Inflammatory macrophage (primary cell): ENCODE results near the gene CENPK.
"Not testable (repeated sequence)": the region's sequence is repeated elsewhere in the genome, so short reads cannot be mapped to it uniquely, and the experiment has no call there.

Experiments used
- DNase-seq, 2 donors: peaks; one replicate each; pipeline ENCODE4 v3.0.0-alpha.2; 2020 to 2022
- total RNA-seq, 18 experiments: gene quantifications; one replicate each; lab custom pipeline; 2026; ENCODE audit warnings: mixed read lengths in 6 of 18, inconsistent platforms in 2 of 18; lab: John Stamatoyannopoulos, UW

The CENPK gene, protein sequence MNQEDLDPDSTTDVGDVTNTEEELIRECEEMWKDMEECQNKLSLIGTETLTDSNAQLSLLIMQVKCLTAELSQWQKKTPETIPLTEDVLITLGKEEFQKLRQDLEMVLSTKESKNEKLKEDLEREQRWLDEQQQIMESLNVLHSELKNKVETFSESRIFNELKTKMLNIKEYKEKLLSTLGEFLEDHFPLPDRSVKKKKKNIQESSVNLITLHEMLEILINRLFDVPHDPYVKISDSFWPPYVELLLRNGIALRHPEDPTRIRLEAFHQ
- 4.9 to 22.5 (median 10.7) reads per million in 18 experiments for total RNA-seq

DNA sequence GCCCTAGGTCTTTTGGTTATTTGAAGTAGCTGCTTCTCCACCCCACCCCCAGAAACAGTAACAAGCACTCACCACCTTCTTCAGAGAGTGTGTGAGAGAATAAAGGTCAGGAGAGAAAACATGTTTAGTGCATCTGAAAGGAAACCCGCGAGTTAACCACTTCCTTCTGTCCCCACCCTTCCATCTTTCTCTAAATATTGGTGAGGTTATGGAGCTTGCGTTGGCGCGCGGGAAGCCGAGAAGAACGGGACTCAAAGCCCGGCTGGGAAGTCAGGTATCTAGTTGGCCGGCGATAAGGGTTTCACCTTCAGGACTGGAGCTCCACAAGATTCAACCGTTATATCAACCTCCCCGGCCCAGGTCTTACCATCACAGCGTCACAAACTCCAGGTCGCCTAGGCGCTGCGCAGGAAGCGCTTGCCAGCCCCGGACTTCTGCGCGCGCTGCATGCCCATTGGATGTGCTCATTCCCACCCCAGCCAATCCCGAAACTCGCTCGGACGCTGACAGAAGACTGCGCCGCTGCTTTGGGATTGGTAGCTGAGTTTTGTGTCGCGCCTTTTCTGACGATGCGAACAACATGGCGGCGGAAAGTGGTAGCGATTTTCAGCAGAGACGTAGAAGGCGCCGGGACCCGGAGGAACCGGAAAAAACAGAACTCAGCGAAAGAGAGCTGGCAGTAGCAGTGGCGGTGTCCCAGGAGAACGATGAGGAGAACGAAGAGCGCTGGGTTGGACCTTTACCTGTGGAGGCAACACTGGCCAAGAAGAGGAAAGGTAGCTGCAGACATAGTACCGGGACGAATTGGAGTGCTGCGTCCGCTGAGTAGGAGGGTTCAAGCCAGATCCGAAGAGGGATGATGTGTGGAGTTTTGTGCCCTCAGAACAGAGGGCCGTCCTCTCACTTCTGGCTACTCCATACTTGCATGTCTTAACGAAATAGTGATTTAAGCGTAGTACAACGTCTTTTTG is at the start of gene CENPK, which contains the start of gene PPWD1:
CENPK (minus strand) TSS at position 438 of the 971 bp plus-strand sequence. CDS start 8,261 bp downstream, outside the sequence.
PPWD1 (plus strand) TSS at position 566 of the 971 bp plus-strand sequence; CDS start at position 581, 15 bp downstream.
- DNase-seq: peak; percentile 94 to 96

DNA sequence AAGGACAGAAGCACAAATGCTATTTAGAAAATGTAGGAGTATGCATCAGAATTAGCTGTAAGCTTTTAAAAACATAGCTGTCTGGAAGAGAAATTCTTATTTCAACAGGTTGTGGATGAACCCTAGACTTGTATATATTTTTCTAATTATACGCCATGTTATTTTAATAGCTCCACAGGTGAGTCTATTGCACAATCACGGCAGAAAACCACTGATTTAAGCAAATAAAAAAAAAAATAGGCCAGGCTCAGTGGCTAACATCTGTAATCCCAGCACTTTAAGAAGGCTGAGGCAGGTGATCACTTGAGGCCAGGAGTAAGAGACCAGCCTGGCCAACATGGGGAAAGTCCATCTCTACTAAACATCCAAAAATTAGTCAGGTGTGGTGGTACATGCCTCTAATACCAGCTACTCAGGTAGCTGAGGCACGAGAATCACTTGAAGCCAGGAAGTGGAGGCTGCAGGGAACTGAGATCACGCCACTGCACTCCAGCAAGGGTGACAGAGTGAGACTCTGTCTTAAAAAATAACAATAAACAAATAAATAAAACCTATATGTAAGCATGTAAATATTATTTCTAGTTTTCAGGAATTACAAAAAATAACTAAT is 49.4 kb upstream of the CENPK start:
- DNase-seq: no peak

DNA sequence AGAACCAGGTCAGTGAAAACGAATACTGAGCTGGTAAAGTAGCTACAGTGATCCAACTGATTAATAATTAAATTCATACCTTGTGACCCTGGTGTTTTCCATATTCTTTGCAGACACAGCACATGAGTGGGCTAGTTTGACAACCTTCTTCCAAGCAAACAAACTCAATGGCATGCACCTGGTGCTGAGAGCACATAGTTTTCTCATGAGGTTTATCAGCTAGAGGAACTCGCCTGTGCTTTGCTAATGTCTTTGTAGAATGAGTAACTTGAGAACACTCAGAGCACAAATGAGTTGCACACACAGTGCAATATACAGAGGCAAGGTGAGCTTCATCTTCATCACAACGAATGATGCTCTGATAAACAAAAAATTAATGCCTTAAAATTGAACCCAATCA is 48.6 kb upstream of the CENPK start:
- DNase-seq: no peak

DNA sequence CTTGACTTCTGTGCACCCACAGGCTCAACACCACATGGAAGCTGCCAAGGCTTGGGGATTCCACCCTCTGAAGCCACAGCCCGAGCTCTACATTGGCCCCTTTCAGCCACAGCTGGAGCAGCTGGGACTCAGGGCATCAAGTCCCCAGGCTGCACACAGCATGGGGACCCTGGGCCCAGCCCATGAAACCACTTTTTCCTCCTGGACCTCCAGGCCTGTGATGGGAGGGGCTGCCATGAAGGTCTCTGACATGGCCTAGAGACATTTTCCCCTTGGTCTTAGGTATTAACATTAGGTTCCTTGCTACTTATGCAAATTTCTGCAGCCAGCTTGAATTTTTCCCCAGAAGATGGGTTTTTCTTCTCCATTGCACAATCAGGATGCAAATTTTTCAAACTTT is 38.8 kb upstream of the CENPK start:
- DNase-seq: not testable (repeated sequence)

DNA sequence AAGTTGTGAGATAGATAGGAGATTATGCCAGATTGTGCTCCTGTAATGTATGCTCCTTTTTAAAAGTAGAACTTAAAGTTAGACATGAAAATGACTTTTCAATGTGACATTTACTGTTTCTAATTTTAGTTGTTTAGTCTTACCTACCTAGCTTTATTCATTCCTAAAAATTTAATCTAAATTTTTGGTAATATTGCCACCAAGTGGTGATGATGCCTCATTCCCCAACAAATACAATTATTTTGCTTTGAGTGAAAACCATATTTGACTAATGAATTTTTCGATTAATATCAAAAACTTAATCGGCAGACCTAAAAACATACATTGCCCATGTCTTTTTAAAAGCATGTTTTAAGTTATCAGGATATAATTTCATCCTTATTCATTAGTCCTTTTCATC is 25.7 kb upstream of the CENPK start:
- DNase-seq: no peak

DNA sequence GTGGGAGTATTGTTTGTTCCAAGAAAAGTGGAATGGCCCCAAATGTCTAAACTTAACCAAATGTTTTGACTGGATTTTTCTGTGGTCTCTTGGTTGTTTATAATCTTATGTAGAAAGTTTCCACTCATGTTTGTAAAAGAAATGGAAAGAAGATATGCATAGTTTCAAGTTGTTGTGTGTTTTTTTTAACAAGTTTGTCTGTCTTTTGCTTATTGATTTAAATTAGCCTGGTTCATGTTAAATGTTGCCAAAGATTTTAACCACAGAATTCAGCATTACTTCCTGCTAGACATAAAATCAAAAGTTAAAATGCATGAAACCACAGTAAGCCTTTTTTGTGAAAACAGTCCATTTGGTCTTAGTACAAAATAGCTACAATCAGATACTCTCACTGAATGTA is 14.2 kb upstream of the CENPK start:
- no peak for DNase-seq

DNA sequence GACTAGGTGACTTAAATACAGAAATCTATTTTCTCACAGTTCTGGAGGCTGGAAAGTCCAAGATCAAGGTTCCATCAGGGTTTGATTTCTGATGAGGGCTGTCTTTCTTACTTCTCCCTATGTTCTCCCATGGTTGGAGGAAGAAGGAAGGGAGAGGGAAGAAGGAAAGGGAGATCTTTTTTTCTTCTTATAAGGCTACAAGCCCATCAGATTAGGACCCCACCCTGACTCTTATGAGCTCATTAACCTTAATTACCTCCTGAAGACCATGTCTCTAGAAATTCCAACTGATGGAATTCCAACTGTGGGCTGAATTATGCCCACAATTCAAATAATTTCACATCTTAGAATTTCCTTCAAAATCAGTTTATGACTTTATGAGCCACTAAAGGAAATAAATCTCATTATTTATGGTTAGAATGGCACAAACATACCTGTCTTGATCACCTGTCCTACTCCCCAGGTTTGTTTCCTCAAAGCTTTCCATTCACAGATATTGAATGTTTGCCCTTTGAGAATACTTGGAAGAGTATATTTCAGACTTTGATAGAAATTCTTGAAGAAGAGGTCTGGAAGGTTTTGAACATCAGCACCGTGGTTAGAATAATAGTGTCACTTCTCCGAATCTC is 7.7 kb upstream of the CENPK start:
- no peak for DNase-seq

DNA sequence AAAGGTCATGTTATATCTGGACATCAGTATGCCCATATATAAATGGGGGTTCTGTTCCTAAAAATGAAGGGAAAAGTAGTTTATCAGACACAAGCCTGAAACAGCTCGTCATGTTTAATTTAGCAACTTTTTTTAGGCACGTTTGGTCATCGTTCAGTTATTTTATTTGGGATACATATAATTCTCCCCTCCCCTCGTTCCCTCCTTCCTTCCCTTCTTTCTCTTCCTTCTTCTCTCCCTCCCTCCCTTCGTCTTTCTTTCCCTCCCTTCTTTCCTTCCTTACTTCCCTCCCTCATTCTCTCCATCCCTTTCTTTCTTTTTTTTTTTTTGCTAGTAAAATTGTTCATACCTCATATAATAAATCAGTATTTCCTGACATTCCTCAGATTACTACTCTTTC is 3.5 kb upstream of the CENPK start:
- DNase-seq: no peak

DNA sequence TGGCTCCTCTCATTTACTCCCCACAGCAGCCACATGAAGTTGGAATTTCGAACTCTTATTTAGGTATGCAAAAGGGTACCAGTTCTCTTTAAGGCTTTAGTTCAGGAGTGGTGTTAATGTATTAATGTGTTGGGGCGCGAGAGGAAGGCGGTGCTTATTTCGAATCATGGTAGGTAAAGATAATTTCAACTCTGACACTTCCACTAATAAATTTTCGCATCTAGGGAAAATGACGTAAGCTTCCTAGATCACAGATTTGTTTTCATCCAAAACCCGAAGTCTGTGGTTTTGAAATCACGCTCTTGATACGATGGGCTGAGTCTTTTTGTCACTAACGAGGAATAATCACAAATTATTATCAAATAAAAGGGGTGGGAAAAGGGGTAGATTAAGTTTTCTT is 809 bp upstream of the CENPK start:
- DNase-seq: peak in 1 of 2 donors; percentile 9

DNA sequence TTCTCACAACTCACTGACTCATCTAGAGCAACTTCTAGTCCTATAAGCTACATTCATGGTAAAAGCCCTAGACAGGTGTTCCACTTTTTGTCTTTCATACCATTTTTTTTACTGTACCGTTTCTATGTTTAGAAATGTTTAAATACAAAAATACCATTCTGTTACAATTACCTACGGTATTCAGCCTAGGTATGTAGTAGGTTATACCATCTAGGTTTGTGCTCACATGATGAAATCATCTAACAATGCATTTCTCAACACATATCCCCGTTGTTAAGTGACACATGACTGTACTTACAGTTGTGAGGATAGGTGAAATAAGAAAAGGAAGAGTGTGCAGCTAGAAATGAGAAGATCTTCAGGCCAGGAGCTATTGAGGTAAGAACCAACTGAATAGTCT is 6.2 kb downstream of the CENPK start:
- no peak for DNase-seq

DNA sequence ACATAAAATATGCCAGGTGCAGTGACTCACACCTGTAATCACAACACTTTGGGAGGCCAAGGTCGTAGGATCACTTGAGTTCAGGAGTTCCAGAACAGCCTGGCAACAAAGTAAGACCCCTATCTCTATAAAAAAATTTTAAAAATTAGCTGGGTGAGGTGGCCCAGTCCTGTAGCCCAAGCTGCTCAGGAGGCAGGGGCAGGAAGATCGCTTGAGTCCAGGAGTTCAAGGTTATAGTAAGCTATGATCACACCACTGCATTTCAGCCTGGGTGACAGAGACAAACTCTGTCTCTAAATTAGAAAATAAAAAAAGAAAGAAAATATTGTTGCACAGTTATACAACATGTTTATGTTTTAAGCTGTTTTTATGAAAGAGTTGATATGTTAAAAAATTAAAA is 6.8 kb downstream of the CENPK start:
- DNase-seq: no peak

DNA sequence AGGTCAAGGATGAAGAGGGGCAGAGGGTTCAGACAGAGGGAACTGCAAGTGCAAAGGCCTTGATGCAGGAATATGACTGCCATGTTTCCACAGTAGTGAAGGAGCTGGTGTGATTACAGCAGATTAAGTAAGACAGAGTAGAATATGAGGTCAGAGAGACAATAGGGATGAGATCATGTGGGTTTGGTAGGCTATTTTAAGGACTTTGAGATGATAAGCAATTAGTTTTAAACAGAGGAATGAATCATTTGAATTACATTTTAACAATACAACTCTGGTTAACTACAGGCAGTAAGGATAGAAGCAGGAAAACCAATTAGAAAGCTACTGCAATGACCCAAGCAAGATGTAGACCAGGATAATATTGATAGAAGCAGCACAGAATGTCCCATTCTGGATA is 7.7 kb downstream of the CENPK start:
- no peak for DNase-seq

DNA sequence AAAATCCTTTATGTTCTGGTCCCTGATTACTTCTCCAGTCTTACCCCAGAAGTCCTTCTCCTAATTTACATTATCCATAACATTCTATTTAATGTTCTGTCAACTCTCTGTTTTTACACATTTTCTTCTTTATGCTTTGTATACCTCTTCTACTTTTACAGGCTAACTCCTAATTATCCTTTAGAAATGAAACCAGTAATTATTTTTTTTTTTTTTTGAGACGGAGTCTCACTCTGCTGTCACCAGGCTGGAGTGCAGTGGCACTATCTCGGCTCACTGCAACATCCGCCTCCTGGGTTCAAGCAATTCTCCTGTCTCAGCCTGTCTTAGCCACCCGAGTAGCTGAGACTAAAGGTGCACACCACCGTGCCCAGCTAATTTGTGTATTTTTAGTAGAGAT is 9.0 kb downstream of the CENPK start:
- no peak for DNase-seq

DNA sequence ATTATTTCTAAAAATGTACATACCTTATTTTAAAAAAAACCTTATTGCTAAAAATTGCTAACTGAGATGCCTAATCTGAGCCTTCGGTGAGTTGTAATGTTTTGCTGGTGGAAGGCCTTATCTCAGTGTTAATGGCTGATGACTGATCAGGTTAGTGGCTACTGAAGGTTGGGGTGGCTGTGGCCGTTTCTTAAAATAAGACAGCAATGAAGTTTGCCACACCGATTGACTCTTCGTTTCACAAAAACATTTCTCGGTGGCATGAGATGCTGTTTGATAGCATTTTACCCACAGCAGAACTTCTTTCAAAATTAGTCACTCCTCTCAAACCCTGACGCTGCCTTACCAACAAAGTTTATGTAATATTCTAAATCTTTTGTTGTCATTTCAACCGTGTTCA is 14.7 kb downstream of the CENPK start:
- DNase-seq: no peak

DNA sequence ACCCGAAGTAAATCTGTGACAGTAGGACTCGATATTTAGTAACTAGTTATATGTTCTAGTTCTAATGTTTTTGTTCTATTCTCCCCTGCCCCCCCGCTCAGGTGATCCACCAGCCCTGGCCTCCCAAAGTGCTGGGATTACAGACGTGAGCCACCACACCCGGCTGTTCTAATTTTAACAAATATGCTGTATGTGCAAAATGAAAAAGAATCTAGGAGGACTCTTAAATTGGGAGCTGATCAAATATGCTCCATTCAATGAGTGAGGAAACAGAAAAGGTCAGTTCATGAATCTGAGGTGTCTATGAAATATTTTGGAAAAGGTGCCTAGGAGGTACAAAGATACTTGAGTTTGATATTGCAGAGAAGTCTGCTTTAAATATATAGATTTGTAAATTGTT is 16.8 kb downstream of the CENPK start:
- DNase-seq: no peak

DNA sequence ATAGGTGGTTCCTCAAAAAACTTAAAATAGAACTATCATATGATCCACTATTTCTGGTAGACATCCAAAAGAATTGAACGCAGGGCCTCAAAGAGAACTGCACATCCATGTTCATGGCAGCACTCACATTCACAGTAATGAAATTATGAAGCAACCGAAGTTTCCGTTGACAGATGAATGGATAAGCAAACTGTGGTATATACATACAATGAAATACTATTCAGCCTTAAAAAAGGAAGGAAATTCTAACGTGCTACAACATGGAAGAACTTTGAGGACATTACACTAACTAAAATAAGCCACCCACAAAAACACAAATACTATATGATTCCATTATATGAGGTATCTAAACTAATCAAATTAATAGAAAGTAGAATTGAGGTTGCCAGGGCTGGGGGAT is 18.5 kb downstream of the CENPK start:
- DNase-seq: no peak

DNA sequence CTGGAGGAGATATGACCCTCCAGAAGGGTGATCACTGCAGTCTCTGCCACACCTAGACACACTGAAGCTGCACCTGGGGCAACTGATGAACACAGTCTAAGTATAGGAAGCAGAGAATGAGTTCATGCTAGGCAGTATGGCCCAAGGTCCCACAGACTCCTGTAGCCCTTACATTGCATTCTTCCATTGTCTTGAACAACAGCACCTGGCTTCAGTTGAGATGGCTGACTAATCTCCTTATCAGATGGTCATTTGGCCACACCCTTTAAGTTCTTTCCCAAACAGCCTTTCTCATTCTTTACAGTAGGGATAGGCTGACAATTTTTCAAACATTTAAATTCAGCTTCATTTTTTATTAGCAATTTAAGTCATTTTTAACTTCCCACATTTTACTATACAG is 23.1 kb downstream of the CENPK start:
- no peak for DNase-seq

DNA sequence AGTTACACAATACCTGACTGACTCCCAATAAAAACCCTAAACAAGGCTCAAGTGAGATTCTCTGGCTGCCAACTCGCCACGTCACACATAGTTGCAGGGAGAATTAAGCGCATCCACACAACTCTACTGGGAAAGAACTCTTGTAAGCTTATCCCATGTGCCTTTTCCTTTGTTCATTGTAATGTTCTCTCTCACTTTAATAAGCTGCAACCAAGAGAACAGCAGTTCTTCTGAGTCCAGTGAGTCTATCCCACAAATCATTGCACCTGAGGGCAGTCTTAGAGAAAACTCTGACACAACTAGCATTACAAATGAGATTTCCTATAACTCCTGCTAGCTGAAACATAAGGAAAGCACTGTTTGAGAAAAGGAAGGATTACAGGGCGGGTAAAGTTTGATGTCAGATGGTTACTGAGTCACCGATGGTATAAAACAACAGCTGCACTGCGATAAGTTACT is 27.4 kb downstream of the CENPK start:
- no peak for DNase-seq

DNA sequence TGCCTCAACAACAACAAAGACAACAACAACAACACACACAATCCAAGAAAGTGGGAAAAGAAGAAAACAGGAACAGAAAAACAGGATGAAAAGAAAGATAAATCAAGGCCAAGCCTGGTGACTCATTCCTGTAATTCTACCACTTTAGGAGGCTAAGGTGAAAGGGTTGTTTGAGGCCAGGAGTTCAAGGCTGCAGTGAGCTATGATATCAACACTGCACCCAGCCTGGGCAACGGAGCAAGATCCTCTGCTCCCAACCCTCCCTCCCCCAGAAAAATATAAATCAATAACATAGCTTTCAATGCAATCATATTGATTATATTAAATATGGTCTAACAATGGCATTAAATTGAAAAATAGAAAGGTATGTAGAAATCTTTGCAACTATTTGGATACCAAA is 32.1 kb downstream of the CENPK start:
- no peak for DNase-seq

DNA sequence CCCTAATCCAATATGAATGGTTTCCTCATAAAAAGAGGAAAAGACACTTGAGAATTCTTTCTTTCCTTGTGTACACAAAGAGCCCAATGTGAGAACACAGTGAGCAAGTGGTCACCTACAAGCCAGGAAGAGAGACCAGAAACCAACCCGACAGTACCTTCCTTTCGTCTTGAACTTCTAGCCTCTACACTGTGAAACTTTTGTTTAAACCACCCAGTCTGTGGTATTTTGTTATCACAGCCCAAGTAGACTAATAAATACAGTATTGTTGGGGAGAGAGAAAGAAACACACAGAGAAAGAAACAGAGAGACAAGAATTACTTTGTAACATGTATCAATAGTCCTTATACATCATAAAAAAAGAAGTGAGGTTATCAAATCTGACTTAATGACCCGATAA is 37.2 kb downstream of the CENPK start:
- no peak for DNase-seq

DNA sequence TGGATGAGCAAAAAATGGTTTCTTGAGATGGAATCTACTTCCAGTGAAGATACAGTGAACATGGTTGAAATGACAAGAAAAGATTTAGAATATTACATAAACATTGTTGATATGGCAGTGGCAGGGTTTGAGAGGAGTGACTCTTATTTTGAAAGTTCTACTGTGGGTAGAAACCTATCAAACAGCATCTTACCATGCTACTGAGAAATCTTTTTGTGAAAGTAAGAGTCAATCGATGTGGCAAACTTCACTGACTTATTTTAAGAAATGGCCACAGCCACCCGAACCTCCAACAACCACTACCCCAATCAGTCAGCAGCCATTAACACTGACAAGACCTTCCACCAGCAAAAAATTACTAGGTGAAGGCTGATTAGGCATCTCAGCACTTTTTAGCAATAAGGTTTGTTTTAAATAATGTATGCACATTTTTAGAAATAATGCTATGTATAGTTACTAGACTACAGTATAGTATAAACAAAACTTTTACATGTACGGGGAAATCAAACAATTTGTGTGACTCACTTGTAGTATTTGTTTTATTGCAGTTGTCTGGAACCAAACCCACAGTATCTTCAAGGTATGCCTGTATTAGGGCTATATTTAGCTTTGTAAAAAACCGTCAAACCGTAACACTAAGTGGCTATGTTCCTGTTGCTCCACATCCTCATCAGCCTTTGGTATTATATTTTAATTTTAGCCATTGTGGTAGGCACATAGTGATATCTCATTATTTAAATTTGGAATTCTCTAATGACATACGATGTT is 50.6 kb downstream of the CENPK start:
- DNase-seq: no peak

DNA sequence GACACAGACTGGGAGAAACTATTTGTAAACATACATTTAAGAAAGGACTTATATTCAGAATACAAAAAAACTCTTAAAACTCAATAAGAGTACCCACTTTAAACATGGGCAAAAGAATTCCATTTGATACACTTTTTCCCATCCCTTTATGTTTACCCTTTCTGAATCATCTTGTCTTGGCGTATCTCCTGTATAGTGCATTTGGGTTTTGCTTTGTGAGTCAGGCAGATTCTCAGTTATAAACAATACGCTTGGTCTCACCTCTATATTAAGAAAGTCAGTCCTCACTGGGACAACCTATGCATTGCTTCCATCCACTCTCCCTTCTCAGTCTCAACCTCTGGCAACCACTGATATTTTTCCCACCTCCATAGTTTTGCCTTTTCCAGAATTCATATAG is 54.0 kb downstream of the CENPK start:
- DNase-seq: no peak
